Right ventricle myocardium inferior (tissue), 1 donor: ENCODE measurements around the gene RBM38. TPM values are rescaled to one million over a fixed set of nuclear protein-coding genes. Genes with fewer than 3 reads are reported as not detected.

Experiments used
- ATAC-seq: fragments of 200-7000 bp; cut with Tn5 transposase; one replicate; pipeline ENCODE4 v1.9.1; 2020; ENCODE audit warnings: mild to moderate bottlenecking, moderate library complexity
- DNase-seq: peaks from one replicate; pipeline ENCODE4 v3.0.0; 2021; ENCODE audit errors: missing footprints
- intact Hi-C: fragments of 100-400 bp; cut with DNase I; formaldehyde crosslinking; loops from one replicate; pipeline ENCODE4 v1.11.0; 2022
- total RNA-seq: library from RNA; stranded (reverse); fragmentation: NEBNext Ultra II Directional; extraction: Animal tissue kit (Norgen Biotek cat#: 25700); gene quantifications from one replicate; pipeline ENCODE4 v1.2.1, GENCODE V29; 2021
- donor health status: DM: no; HTN: yes; CAD: no; lungs with severe emphysema.

Gene RBM38
- total RNA-seq, 1 donor from 2014 or later: 89.6 TPM

DNA sequence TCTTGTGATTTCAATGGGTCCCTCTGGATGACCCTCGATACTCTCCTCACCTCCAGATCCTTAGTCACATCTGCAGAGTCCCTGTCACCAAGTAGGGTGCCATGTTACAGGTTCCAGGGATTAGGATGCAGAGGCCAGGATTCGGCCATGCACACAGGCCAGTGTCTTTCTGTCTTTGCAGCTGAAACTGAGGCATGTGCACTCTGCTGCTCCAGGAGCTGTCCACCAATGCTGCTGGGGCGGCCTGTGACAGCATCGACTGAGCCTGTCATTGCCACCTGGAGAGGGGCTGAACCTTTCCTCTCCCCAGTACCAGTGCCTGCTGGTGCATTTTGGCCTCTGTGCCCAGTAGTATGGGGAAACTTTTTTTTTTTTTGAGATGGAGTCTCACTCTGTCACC lies 4.4 kb upstream of the RBM38 start:
- DNase-seq: peak; percentile 25
- ATAC-seq: no peak
- intact Hi-C loops: no loop called here

DNA sequence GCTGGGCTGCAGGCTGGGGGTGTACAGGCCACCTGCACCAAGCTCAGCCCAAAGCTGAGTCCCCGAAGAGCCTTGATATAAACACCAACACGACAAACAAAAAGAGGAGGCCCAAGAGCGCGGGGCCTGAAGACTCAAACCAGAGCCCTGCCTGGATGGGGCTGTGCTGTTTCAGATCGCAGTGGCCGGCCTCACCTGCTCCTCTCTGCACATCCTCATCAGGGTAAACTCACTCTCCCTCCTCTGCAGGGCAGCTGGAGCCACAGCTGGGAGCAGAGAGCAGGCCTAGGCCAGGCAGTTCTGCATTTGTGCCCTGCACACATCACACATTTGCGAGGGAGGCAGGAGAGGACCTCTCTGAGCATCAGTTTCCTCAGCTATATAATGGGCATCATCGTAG lies 3.7 kb upstream of the RBM38 start:
- intact Hi-C loops: no loop called here
- no peak for ATAC-seq

DNA sequence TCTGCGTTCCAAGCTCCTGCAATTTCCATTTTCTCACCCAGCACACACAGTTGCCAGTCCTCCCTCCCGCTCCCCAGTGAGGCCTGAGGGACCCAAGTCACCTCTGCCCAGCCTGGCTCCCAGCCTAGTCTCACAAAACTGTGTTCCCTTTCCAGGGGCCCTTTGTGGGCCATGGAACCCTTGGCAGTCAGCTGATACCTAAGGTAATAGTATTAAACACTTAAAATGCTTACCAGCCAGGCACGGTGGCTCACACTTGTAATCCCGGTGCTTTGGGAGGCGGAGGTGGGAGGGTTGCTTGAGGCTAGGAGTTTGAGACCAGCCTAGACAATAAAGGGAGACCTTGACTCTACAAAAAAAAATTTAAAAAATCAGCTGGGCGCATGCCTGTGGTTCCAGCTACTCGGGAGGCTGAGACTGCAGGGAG lies 3.2 kb upstream of the RBM38 start:
- intact Hi-C loops: no loop called here
- ATAC-seq: no peak
- DNase-seq: no peak

More for the DNA sequence above, 3.7 kb upstream of the RBM38 start:
- DNase-seq: peak; percentile 45

DNA sequence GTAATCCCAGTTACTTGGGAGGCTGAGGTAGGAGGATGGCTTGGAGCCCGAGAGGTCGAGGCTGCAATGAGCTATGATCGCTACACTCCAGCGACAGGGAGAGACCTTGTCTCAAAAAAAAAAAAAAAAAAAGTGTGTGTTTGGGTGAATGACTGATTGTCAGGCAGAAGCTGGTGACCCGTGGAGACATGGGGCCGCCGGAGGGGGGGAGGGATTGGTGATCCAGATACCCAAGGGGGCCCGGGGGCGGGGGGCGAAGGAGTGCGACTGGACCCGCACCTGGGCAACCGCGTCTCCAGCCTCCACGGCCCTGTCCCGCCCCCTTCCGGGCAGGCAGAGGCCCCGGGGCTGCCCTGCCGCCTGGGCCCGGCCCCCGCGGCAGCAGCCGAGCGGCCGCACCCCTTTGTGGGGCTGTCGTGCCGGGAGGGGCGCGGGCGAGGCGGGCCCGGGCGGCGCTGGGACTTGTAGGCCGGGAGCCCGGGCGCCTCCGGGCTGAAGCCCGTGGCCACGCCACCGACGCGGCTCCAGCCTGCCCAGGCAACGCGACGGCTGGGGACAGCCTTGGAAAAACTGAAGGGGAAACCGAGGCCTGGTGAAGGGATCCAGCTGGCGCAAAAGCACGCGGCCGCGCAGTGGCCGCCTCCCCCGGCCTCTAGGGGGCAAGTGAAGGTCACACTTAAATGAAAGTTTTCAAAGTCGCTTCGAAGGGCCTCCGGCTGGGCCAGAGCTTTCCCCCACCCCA lies 2.1 kb upstream of the RBM38 start:
- intact Hi-C loops: no loop called here
- ATAC-seq: peak; percentile 87

DNA sequence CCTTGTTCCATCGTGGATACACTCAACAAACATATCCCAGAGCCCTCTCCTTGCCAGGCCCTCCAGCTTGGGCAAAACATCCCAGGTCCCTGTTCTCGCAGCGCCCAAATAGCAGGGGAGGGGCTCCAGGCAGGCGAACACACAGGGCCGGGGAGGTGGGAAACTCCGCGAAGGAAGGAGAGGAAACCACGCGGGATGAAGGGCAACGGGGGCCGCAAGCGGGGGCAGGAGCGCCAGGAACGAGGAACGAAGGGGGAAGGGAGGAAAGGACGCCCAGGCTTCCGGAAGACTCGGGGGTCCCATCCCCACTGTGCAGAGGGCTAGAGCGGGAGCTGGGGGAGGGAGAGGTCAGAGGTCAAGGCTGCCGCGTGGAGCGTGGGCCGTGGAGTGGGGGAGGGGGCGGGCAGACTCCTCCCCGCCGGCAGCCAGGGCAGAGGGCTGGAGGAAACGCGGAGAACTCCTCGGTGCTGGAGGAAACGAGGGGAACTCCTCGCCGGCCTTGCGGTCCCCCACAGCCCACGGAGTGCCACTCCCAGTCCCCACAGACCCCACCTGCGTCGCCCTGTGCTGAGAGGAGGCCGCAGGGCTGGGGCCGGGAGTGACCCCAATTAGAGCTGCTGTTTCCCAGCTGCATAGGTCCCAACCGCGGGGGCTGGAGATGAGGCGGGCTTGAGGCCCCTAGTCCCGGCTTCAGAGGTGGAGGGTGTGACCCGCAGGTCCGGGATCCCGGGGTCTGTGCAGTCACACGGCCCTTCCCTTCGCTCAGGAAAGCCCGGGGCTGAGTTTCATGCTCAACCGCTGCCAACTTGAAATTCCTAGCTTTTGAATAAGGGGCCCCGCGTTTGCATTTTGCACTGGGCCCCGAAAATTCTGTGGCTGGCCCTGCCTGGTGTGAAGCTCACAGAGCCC lies 1.2 kb upstream of the RBM38 start:
- DNase-seq (peak; percentile 69), ATAC-seq (no peak)
- intact Hi-C loops: no loop called here

More for the DNA sequence above, 2.1 kb upstream of the RBM38 start:
- DNase-seq: peak; percentile 92

DNA sequence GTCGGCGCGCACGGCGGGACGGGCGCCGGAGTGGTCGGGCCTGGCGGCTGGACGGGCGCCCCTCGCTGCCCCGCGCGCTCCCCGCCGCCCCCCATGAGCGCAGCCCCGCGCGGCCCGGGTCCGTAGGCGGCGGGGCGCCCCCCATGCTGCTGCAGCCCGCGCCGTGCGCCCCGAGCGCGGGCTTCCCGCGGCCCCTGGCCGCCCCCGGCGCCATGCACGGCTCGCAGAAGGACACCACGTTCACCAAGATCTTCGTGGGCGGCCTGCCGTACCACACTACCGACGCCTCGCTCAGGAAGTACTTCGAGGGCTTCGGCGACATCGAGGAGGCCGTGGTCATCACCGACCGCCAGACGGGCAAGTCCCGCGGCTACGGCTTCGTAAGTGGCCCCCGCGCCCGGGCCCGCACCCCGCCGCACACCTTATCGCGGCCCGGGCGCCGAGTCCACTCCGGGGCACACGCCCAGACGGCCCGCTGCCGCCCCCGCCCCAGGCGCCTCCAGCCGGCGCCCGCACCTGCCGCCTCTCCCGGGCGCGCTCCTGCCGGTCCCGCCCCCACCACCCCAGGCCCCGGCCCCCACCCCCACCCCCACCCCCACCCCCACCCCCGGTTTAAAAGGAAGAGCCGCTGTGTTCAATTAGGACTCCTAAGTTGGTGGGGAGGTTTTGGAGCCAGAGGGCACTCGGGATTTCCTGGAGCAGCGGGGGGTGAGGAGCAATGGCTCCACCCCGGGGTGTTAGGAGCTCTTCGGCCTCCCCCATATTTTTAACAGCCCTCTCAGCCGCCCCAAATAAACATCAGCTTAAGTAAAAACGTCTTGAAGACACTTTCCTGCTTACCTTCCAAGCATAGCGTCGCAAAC lies 474 bp downstream of the RBM38 start:
- ATAC-seq (no peak), DNase-seq (peak; percentile 78)
- intact Hi-C loops: no loop called here

DNA sequence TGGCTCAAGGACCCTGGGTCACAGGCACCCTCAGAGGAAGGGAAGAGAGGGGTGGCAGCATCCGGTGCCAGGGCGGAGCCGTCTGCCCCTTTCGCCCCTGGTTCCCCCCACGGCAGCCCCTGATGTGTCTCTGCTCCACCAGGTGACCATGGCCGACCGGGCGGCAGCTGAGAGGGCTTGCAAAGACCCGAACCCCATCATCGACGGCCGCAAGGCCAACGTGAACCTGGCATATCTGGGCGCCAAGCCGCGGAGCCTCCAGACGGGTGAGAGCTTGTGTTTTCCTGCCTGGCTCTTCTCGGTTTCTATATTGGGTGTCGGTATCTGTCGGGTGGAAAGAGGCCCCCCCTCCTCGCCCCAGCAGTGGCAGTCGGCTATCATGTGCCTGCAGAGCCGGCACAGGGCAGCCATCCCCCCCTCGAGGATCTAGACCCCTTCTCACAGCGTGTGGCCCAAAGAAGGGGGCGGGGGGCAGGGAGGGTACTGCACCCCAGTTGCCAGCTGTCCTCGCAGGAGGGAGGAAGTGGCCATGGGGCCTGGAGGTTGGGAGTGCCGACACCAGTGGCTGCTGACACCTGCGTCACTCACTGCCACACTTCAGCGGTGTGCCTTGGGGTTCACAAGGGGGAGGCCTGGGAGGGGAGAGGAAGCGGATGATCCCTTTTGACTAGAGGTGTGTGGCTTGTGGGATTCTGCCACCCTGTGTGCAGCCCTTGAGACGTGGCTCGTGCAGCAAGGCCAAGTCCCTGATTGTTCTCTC lies 1.5 kb downstream of the RBM38 start:
- intact Hi-C loops: no loop called here
- peak; percentile 34 for ATAC-seq

DNA sequence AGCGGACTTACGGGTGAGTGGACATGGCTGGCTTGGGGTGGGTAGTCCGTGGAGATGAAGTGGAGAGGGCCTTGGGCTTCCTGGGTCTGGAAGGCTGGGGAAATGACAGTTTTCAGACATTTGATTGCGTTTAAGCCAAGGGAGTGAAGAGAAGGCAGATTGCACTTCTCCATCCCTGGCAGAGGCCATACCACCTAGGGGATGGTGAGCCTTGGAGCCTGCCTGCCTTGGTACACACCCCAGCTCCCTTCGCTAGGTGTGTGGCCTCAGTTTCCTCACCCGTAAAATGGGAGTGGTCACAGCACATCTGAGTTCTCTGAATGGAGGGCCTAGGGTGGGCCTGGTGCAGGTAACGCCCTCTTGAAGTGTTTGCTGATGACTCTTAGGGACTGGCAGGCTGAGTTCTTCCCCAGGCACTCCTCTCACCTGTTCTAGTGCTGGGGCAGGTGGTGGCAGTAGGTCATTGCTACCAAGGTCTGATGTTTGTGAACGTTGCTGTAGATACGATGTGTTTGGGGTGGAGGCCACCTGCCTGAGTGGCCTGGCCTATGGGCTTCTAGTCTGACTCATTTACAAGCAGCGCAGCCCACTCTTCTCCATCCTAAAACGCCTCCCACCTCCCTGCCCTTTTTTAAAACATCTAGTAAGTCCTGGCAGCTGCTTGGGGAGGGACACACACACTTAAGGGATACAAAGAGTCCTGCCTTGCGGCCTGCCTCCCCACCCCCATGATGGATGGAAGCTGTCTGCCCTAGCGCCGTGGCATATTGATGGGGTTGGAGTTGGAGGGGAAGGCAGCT lies 2.3 kb downstream of the RBM38 start:
- intact Hi-C loops: loop anchor here (2.0 kb wide), 1 partner anchor 47 kb away; no protein-coding TSS in a partner anchor
- DNase-seq (peak; percentile 45), ATAC-seq (no peak)

More for the DNA sequence above, 1.5 kb downstream of the RBM38 start:
- DNase-seq: peak; percentile 83

DNA sequence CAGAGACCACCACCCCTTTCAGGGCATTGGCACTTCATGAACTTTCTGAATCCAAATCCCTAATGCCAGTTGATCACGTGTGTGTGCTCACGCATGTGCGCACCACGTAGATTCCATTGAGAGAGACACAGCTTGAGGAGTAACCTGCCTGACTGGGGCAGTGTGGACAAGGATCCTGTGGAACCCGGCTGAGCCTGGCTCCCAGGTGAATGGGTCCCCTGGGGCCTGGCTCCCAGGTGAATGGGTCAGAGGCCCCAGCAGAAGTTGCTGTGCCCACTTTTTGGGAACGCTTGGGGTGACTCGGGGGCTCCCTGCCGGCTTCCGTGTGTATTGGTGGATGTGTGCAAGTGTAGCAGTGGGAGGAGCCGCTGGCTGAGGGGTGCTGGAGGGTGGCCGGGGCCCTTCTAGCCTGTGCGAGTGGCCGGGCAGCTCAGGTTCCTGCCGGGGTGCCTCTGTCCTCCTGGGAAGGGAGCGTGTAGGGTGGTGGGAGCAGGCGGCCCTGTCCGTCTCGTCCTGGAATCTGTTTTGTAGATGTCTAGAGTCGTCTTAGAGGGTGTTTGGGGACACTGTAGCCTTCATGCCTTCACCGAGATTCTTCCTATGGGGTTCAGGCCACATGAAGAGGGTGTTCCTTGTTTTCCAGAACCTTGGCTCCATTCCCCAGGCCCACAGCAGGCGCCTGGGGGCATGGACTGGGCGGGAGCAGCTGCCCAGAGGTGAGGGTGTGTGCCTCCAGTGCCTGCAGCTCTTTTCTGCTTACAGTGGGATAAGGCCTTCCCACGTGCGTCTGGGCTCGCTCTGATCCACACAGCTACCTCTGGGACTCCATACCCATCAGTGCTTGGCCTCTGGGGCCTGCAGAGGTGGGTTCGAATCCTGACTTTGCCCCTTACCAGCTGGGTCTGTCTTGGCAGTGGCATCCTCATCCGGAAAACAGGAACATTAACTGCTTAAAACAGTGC lies 3.2 kb downstream of the RBM38 start:
- ATAC-seq (no peak), DNase-seq (peak; percentile 25)
- intact Hi-C loops: loop anchor here (2.0 to 5.0 kb wide), 2 partner anchors 46 to 98 kb away; no protein-coding TSS in a partner anchor

DNA sequence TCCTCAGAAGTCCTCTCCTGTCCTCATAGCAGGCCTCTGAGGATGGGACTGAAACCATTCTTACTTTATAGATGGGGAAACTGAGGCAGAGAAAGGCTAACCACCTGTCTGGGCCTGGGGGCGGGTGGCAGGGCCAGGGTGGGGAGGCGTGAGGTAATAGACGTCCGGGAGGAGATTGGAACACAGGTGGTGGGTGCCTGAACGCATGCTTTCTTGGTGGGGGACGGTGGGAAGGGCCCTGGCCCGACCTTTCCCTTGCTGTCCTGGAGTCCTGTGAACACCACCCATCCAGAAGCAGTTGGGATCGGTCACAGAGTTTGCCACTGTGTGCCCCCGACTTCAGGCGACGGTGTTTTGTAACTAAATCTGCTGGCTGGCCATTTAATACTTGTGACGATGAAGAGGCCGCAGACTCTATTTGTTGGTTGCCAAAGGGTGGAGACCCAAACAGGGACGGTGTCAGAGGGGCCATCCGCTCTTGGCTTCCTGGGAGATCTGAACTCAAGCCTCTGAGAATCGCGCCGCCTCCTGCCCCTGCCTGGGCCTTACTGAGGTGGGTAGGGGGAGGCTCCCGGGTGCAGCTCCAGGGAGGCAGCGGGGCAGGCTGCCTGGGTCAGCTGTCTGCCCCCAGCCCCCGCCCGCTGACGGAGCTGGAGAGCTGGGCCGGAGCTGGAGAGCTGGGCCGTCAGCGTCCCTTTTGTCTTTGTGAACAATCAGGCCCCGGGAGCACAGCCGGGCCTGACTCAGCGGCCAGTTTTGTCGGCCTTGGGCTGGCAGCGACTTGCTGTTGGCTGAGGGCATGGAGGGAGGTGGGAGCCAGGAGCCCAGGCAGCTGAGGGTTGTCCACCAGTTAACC lies 4.1 kb downstream of the RBM38 start:
- ATAC-seq (peak; percentile 55), DNase-seq (peak; percentile 86)
- intact Hi-C loops: loop anchor here (2.0 to 5.0 kb wide), 2 partner anchors 45 to 97 kb away; no protein-coding TSS in a partner anchor

DNA sequence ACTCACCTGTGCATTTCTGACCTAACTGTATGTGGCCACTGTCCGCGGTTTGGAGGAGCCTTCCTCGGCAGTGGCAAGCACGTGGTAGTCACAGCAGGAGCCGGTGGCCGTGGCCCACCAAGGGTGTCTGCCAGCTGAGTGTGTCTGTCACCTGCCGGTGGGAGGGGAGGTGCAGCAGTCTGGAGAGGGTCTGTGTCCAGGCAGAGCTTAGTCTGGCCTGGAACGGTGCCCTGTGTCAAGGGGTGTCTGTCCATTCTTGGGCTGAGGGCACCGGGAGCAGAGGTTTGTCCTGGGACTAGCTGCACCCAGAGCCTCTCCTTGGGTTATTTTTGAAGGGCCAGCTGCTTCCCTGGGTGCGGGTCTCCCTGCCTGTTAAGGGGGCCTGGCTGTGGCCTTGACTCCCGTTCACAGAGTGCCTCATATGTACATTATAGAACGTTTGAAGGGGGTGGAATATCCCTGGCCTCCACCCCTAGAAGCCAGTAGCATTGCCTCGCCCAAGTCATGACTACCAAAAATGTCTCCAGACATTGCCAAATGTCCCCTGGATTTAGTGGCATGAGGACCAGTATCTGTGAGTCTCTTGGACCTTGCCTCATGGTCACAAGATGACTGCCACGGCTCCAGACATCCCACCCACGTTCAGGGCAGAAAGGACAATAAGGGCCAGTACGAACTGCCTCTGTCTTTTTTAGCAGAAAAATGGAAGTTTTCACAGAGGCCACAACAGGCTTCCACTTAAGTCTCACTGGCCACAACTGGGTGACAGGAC lies 5.2 kb downstream of the RBM38 start:
- peak; percentile 51 for DNase-seq
- no peak for ATAC-seq
- intact Hi-C loops: loop anchor here (5.0 kb wide), 1 partner anchor 96 kb away; no protein-coding TSS in a partner anchor

DNA sequence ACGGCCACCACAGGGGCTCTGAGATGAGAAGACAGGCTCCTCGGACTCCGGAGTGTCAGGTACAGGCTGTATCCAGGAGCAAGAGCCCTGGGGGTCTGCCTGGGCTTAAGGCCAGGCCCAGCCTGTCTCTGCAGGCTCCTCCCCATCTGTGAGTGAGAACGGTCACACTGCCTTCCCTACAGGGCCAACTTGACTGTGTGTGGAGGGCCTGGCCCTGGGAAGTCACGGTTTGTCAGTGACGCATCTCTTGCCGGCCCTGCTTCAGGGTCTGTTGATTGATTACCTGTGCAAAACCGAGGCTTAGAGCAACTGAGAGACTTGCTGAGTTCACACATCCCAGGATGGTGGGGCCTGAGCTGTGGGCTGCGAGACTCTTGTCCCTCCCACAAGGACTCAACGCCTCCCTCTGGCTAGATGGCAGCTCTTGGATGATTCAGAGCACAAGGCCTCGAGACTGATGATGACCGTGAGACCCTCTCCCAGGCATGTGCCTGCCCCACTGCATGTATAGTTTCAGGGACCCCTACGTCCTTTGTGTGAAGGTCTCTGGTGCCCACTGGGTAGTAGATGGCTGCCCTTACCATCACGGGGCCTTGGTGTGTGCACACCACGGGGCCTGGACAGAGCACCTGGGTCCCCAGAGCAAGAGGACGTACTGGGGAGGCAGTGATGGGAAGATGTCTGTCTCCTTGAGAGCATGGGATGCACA lies 5.9 kb downstream of the RBM38 start:
- intact Hi-C loops: loop anchor here (5.0 kb wide), 1 partner anchor 95 kb away; no protein-coding TSS in a partner anchor
- ATAC-seq: no peak
- DNase-seq: peak; percentile 50

DNA sequence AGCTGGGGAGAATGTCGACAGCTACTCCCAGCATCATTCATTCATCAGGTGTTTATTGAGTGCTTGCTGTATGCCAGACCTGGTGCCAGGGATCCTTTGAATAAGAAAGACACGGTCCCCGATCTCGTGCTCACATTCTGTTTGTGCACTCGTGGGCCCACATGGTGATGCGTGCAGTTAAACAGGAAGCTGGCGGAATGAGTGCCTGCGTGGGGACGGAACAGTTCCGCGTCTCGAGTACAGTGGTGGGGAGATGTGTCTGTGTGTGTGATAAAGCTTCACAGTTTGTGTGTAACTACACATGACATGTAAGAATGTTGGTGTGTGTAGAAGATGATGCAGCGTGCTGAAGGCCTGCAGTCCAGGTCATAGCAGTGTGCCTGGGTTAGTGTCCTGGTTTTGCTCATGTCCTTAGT lies 6.5 kb downstream of the RBM38 start:
- DNase-seq (peak; percentile 72), ATAC-seq (no peak)
- intact Hi-C loops: loop anchor here (5.0 kb wide), 1 partner anchor 95 kb away; no protein-coding TSS in a partner anchor
